Immature natural killer cell (primary cell): Measurements from ENCODE around the gene COMMD9. TPM values are rescaled to one million over a fixed set of nuclear protein-coding genes. Genes with fewer than 3 reads are reported as not detected.

Experiments
- DNase-seq, 3 donors: peaks; one replicate each; pipeline ENCODE4 v3.0.0; 2022; ENCODE audit warnings: mixed read lengths in 1 of 3
- H3K27ac Mint-ChIP-seq, 6 donors: one replicate each; pipeline ENCODE4 v1.8.0; 2020; ENCODE audit warnings: mixed read lengths in 6 of 6, mild to moderate bottlenecking in 5 of 6, inconsistent platforms in 4 of 6, moderate library complexity in 3 of 6
- H3K27me3 Mint-ChIP-seq, 3 donors: one replicate each; pipeline ENCODE4 v1.8.0; 2020 to 2021; ENCODE audit warnings: low read depth in 3 of 3, mild to moderate bottlenecking in 3 of 3, mixed read lengths in 3 of 3, moderate library complexity in 3 of 3, inconsistent platforms in 1 of 3
- H3K36me3 Mint-ChIP-seq, 3 donors: one replicate each; pipeline ENCODE4 v1.8.0; 2020; ENCODE audit warnings: mixed read lengths in 3 of 3, inconsistent platforms in 2 of 3, mild to moderate bottlenecking in 2 of 3
- H3K4me1 Mint-ChIP-seq, 2 donors: one replicate each; pipeline ENCODE4 v1.8.0; 2020; ENCODE audit warnings: inconsistent platforms in 2 of 2, mild to moderate bottlenecking in 2 of 2, mixed read lengths in 2 of 2, moderate library complexity in 1 of 2
- H3K4me3 Mint-ChIP-seq, 5 donors: one replicate each; pipeline ENCODE4 v1.8.0; 2020; ENCODE audit warnings: mild to moderate bottlenecking in 5 of 5, mixed read lengths in 5 of 5, inconsistent platforms in 3 of 5, moderate library complexity in 3 of 5
- H3K9me3 Mint-ChIP-seq, 6 donors: one replicate each; pipeline ENCODE4 v1.8.0; 2020; ENCODE audit warnings: mild to moderate bottlenecking in 6 of 6, mixed read lengths in 6 of 6, inconsistent platforms in 4 of 6, moderate library complexity in 3 of 6
- polyA plus RNA-seq, 3 donors: library from polyadenylated mRNA; unstranded; fragments of 300-500 nt; fragmentation: Illumina TruSeq; gene quantifications; one replicate each; pipeline ENCODE4 v1.2.3, GENCODE V29; 2021

Gene COMMD9
- polyA plus RNA-seq, 3 donors from 2014 or later: 97.0 to 112 (median 97.4) TPM

DNA sequence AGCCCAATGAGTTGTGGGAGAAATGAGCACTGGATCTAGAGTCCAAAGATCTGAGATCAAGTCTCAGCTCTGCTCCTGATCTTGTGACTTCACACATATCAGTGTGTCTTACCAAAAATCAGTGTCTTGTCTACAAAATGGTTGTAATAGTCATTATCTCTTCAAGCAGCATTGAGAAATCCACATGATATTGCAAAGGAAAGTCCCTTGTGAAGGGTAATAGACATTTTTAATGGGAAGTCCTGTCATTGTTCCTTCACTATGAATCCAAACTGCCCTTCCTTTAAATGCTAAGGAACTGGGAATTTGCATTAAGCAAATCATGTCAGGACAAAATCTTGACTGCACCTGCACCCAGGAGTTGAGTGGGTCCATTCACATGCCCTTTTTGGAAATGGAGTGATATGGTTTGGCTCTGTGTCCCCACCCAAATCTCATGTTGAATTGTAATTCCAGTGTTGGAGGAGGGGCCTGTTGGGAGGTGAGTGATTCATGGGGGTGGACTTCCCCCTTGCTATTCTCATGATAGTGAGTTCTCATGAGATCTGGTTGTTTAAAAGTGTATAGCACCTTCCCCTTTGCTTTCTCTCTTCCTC is 51.1 kb downstream of the COMMD9 start:
- no peak for DNase-seq
- no peaks in the 10 kb centered on the region for H3K9me3 Mint-ChIP-seq
- H3K27ac Mint-ChIP-seq: no peak overlapping the region
- no peaks in the 10 kb centered on the region for H3K36me3 Mint-ChIP-seq
- H3K27me3 Mint-ChIP-seq: peaks cover 0 to 8% (median 1%) of the 10 kb centered on the region in 3 donors
- no peaks in the 10 kb centered on the region for H3K4me1 Mint-ChIP-seq
- no peak overlapping the region for H3K4me3 Mint-ChIP-seq

DNA sequence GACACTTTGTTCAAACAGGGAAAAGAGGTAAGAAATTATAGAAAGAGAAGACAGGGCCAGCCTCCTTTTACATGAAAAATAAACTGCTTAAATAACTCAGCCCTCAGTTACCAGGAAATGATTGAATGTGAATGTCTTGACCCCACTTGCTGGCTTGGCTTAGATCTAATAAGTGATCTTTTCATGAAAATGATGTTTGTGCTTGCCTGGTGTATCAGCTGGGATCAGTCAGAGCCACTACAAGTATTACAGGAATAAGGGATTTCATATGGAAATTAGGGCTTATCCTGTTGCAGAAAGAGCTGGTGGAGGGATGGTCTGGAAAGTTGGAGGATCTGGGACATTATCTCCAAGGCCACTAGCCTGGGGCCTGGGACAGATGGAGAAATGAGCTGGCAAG is 51.8 kb downstream of the COMMD9 start:
- Mint-ChIP-seq H3K36me3 (no peaks in the 10 kb centered on the region), H3K27me3 (peaks cover 0 to 8% (median 1%) of the 10 kb centered on the region in 3 donors)

DNA sequence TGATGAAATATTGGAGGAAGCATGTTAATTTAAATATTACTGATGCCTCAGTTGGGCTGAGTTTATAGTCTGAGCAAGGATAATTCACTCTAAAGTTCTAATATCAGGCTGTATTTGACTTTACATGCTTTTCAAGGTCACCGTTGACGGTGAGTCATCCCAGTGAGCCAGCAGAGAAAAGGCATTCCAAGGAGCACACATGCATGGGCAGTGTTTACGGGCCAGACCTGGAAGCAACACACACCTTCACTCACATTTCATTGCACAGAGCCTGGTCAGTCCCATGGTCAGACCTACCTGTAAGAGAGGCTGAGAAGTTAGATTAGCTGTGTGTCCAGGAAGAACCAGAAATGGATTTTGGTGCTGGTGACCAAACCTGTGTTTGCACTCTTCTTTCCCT is 53.5 kb downstream of the COMMD9 start:
- Mint-ChIP-seq H3K36me3 (no peaks in the 10 kb centered on the region), H3K27me3 (peaks cover 0 to 7% (median 1%) of the 10 kb centered on the region in 3 donors), H3K4me1 (no peaks in the 10 kb centered on the region), H3K27ac (no peak overlapping the region), H3K9me3 (no peaks in the 10 kb centered on the region), H3K4me3 (no peak overlapping the region)
- DNase-seq: no peak

More for the DNA sequence above, 51.8 kb downstream of the COMMD9 start:
- Mint-ChIP-seq H3K4me1 (no peaks in the 10 kb centered on the region), H3K9me3 (no peaks in the 10 kb centered on the region), H3K4me3 (no peak overlapping the region), H3K27ac (no peak overlapping the region)
- no peak for DNase-seq

DNA sequence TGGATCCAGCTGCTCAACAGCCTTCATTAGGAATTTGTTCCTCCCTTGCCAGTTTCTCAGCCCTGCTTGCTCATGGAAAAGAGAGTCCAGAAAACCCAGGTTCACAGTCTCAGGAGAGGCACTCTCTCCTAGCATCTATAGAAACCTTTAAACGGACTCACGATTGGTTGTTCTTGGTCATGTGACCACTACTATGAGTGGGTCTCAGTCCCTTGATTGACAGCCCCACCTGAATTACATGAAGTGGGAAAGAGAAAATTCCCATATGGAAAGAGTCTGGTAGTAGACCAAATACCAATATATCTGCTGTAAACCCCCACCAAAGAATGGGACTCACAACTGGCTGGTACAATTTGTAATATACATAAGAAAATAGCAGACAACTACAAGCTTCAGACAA is 54.4 kb downstream of the COMMD9 start:
- no peak overlapping the region for H3K4me3 Mint-ChIP-seq
- H3K27me3 Mint-ChIP-seq: peaks cover 0 to 7% (median 1%) of the 10 kb centered on the region in 3 donors
- no peak for DNase-seq
- no peaks in the 10 kb centered on the region for H3K4me1 Mint-ChIP-seq
- no peaks in the 10 kb centered on the region for H3K36me3 Mint-ChIP-seq
- no peak overlapping the region for H3K27ac Mint-ChIP-seq
- H3K9me3 Mint-ChIP-seq: no peaks in the 10 kb centered on the region

DNA sequence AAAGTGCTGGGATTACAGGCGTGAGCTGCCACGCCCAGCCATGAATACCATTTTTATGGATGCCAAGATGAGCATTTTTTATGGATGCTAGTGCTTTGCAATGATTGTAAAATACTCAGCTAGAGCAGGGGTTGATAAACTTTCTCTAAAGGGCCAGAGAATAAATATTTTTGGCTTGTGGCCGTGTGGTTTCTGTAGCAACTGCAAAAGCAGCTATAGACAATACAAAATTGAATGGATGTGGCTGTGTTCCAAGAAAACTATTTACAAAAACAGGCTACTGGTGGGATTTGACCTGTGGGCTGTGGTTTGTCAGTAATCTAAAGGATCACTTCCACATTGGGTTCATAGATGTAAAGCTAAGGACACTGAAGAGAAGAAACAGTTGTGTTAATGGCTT is 56.0 kb downstream of the COMMD9 start:
- no peak overlapping the region for H3K4me3 Mint-ChIP-seq
- H3K9me3 Mint-ChIP-seq: no peaks in the 10 kb centered on the region
- H3K27me3 Mint-ChIP-seq: peaks cover 0 to 7% (median 0%) of the 10 kb centered on the region in 3 donors
- no peaks in the 10 kb centered on the region for H3K4me1 Mint-ChIP-seq
- H3K36me3 Mint-ChIP-seq: no peaks in the 10 kb centered on the region
- DNase-seq: no peak
- H3K27ac Mint-ChIP-seq: no peak overlapping the region

DNA sequence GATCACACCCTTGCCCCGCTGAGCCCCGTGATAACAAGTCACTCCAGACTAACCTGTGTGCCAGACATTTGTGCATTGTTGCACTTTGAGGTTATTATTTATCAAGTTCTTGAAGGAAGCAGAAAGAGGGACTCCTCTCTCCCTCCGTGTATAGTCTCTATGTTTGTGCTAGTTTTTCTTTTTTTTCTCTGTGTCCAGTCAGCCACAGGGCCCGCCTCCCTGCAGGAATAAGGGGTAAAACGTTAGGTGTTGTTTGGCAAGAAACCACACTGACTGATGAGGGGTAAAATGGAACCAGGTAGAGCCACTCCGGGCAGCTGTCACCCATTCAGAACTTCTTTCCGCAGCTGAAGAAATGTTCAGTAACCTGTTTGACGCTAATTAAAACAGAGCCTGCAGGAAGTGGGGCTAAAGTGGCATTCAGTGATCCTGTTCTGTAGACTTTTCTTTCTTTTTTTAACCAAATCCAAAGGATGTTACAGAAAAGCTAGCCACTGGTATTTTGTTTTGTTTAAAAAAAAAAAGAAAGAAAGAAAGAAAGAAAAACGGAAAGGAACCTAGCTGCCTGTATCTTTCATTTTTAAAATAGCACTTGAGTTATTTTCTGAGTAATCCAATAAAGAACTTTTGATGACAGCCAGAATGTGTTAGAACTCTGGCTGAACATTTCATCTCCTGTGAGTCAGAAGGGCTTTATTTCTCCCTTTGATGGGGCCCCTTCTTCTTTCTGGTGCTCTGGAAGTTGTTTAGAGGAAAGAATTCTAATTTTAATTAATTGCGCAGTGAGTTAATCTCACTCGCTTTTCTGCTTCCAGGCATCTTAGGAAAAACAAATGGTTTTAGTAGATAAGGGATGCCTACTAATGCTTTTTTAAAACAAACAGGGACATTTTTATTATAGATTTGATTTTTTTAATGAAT is 58.2 kb downstream of the COMMD9 start:
- no peaks in the 10 kb centered on the region for H3K9me3 Mint-ChIP-seq
- H3K4me1 Mint-ChIP-seq: no peaks in the 10 kb centered on the region
- H3K36me3 Mint-ChIP-seq: no peaks in the 10 kb centered on the region
- peaks cover 0 to 3% (median 2%) of the 10 kb centered on the region in 3 donors for H3K27me3 Mint-ChIP-seq
- H3K4me3 Mint-ChIP-seq: no peak overlapping the region
- DNase-seq: no peak
- no peak overlapping the region for H3K27ac Mint-ChIP-seq

DNA sequence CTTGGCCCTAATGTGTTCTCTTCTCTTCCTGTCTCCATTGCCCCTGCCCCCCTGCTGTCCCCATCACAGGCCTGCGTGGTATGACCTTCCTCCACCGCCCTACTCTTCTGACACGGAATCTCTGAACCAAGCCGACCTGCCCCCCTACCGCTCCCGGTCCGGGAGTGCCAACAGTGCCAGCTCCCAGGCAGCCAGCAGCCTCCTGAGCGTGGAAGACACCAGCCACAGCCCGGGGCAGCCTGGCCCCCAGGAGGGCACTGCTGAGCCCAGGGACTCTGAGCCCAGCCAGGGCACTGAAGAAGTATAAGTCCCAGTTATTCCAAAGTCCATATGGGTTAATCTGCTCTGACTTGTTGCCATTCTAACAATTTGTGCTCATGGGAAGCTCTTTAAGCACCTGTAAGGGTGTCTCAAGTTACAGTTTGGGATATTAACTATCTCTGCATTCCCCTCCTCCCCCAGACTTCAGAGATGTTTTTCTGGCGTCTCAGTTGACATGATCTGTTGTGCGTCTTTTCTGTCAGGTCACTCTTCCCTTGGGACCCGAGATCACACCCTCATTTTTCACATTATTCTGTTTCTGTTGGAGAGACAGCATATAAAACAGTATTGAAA is 60.0 kb downstream of the COMMD9 start:
- no peak overlapping the region for H3K27ac Mint-ChIP-seq
- H3K4me3 Mint-ChIP-seq: no peak overlapping the region
- DNase-seq: no peak
- no peaks in the 10 kb centered on the region for H3K4me1 Mint-ChIP-seq
- peaks cover 0 to 3% (median 2%) of the 10 kb centered on the region in 3 donors for H3K27me3 Mint-ChIP-seq
- H3K9me3 Mint-ChIP-seq: no peaks in the 10 kb centered on the region
- H3K36me3 Mint-ChIP-seq: no peaks in the 10 kb centered on the region

DNA sequence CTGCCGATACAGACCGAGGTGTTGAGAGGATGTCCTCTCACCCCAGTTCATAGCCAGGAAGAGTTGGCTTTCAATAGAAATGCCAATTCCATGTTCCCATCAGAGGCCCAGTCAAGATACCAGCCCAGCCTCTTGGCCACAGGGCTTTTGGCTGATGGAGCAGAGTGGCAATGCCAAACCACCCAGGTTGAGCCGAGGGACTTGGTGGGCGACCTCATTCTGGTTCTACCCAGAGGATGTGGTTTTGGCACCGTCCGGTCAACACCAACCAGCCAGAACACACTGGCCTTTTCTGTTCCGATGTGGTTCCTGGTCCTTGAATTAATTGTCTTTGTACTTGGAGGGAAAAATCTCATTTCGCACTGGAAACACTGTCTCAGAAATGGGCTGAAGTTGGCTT is 60.5 kb downstream of the COMMD9 start:
- H3K36me3 Mint-ChIP-seq: no peaks in the 10 kb centered on the region
- H3K4me3 Mint-ChIP-seq: no peak overlapping the region
- no peaks in the 10 kb centered on the region for H3K4me1 Mint-ChIP-seq
- H3K9me3 Mint-ChIP-seq: no peaks in the 10 kb centered on the region
- no peak overlapping the region for H3K27ac Mint-ChIP-seq
- no peak for DNase-seq
- H3K27me3 Mint-ChIP-seq: peaks cover 0 to 3% (median 2%) of the 10 kb centered on the region in 3 donors

DNA sequence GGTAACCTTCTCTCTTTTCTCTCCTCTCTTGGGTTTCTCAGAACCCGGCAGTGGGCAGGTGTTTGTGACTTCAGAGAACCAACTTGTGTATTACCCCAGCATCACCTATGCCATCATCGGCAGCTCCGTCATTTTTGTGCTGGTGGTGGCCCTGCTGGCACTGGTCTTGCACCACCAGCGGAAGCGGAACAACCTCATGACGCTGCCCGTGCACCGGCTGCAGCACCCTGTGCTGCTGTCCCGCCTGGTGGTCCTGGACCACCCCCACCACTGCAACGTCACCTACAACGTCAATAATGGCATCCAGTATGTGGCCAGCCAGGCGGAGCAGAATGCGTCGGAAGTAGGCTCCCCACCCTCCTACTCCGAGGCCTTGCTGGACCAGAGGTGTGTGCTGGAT is 62.2 kb downstream of the COMMD9 start:
- peaks cover 0 to 6% (median 2%) of the 10 kb centered on the region in 3 donors for H3K27me3 Mint-ChIP-seq
- H3K36me3 Mint-ChIP-seq: no peaks in the 10 kb centered on the region
- no peak overlapping the region for H3K27ac Mint-ChIP-seq
- no peak for DNase-seq
- no peaks in the 10 kb centered on the region for H3K9me3 Mint-ChIP-seq
- H3K4me3 Mint-ChIP-seq: no peak overlapping the region
- no peaks in the 10 kb centered on the region for H3K4me1 Mint-ChIP-seq

DNA sequence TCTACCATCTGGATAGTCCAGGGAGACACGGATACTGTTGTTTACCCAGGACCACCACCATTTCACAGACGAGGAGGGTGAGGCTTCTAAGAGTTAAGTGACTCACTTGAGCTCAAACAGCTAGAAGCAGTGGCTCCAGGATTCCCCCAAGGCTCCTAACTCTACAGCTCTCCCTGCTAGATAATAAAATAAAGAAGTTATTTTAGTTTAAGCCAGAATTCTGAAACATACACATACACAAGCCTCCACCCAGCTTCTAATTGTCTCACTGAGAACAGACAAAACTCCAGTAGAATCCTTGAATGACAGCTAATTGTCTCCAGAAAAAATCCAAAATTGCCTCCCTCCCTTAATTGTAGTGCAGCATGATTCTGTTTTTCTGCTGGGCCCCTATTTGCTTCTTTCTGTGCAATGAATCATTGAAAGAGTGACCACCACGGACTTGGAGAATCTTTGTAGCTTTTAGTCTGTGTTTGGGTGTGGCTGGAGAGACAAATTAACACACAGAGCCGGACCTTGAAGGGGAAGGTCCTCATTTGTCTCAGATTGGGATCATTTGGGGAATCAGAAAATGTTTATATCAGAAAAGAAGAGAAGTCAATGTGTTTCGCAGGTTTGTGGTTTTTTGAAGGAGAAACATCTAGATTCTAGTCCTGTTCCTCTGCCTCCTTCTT is 64.9 kb downstream of the COMMD9 start:
- H3K4me1 Mint-ChIP-seq: no peaks in the 10 kb centered on the region
- H3K4me3 Mint-ChIP-seq: no peak overlapping the region
- DNase-seq: no peak
- H3K27ac Mint-ChIP-seq: no peak overlapping the region
- H3K36me3 Mint-ChIP-seq: no peaks in the 10 kb centered on the region
- H3K27me3 Mint-ChIP-seq: peaks cover 0 to 6% (median 0%) of the 10 kb centered on the region in 3 donors
- peaks cover 0 to 12% (median 11%) of the 10 kb centered on the region in 6 donors for H3K9me3 Mint-ChIP-seq

DNA sequence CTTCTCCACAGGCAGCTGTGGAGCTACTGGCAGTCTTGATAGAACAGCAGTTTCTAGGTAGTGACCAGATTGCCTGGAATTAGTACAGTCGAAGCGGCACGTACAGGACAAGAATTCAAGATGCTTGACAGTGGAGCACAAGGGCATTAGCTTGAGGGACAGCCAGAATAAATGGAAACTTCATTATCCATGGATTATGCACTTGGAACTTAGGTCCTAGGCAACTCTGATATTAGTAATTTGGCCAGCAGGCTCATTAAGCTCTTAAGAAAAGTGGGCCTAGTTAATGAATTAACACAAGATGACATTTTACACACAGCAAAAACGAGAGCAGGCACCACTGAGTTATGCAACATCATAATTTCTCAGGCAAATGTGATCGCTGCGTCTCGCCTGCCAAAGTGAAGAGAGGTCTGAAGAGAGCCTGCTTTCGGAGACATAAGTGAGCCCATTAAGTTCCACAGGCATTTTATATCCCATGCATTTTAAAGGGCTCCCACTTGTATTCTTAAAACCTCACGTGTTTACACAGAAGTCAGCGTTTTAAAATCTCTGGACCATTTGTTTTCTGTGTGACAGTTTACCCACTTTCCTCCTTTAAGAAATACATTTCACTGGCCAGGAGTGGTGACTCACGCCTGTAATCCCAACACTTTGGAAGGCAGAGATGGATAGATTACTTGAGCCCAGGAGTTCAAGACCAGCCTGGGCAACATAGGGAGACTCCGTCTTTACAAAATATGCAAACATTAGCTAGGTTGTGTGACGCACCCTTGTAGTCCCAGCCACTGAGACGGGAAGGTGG is 66.2 kb downstream of the COMMD9 start:
- no peak overlapping the region for H3K27ac Mint-ChIP-seq
- H3K4me1 Mint-ChIP-seq: no peaks in the 10 kb centered on the region
- H3K4me3 Mint-ChIP-seq: no peak overlapping the region
- DNase-seq: no peak
- H3K9me3 Mint-ChIP-seq: peaks cover 0 to 19% (median 13%) of the 10 kb centered on the region in 6 donors
- no peaks in the 10 kb centered on the region for H3K36me3 Mint-ChIP-seq
- H3K27me3 Mint-ChIP-seq: peaks cover 0 to 6% (median 3%) of the 10 kb centered on the region in 3 donors
